GM21737 (cell line): ENCODE data around the gene CCDC187.

Experiments used
- ATAC-seq: cut with Tn5 transposase; IDR thresholded peaks from one replicate; pipeline ENCODE4 v1.9.1; 2021; ENCODE audit warnings: mild to moderate bottlenecking, moderate library complexity; ENCODE audit not compliant: unreplicated experiment

The CCDC187 gene

GRCh38 chr9:136313111-136314055 is 9.5 kb upstream of the CCDC187 start:
- no peak for ATAC-seq

- ATAC-seq = no peak
These were observed 8.5 kb upstream of the CCDC187 start for GRCh38 chr9:136312436-136312835.

GRCh38 chr9:136312009-136312375 is 8.1 kb upstream of the CCDC187 start:
- ATAC-seq = no peak

- ATAC-seq = no peak
These were observed 7.4 kb upstream of the CCDC187 start for GRCh38 chr9:136311051-136312008.

GRCh38 chr9:136310273-136311030 is 6.6 kb upstream of the CCDC187 start:
- no peak for ATAC-seq

- ATAC-seq = no peak
These were observed 5.9 kb upstream of the CCDC187 start for GRCh38 chr9:136309806-136310220.

- no peak for ATAC-seq
These were observed 5.4 kb upstream of the CCDC187 start for GRCh38 chr9:136309101-136309801.

- ATAC-seq = no peak
These were observed 4.8 kb upstream of the CCDC187 start for GRCh38 chr9:136308702-136309053.

- no peak for ATAC-seq
These were observed 4.3 kb upstream of the CCDC187 start for GRCh38 chr9:136308006-136308701.

GRCh38 chr9:136307215-136307750 is 3.4 kb upstream of the CCDC187 start:
- no peak for ATAC-seq

GRCh38 chr9:136306211-136307208 is 2.6 kb upstream of the CCDC187 start:
- ATAC-seq = no peak

GRCh38 chr9:136305804-136306203 is 1.9 kb upstream of the CCDC187 start:
- no peak for ATAC-seq

GRCh38 chr9:136304981-136305380 is 1.1 kb upstream of the CCDC187 start:
- no peak for ATAC-seq

- no peak for ATAC-seq
These were observed 562 bp upstream of the CCDC187 start for GRCh38 chr9:136304456-136304855.

- ATAC-seq = no peak
These were observed 649 bp downstream of the CCDC187 start for GRCh38 chr9:136303066-136303824.

GRCh38 chr9:136302527-136302926 is 1.4 kb downstream of the CCDC187 start:
- ATAC-seq = no peak

GRCh38 chr9:136300866-136301265 is 3.0 kb downstream of the CCDC187 start:
- no peak for ATAC-seq
